Gastroesophageal sphincter (tissue), 3 donors: ENCODE data around the gene CFAP100.

Source experiments
- CTCF ChIP-seq, 4 experiments: fragments of 200-600 bp in 2 of 4; fragments of 450-650 bp in 2 of 4; sonication (generic) in 1 of 4; IDR thresholded peaks; one replicate each; pipeline ENCODE4 v1.5.1; 2017 to 2019; ENCODE audit warnings: antibody characterized with exemption in 4 of 4, mild to moderate bottlenecking in 2 of 4, moderate library complexity in 2 of 4
- EP300 ChIP-seq: sonication (generic); formaldehyde crosslinking; IDR thresholded peaks from one replicate; pipeline ENCODE4 v1.6.1; 2017; ENCODE audit warnings: antibody characterized with exemption, mild to moderate bottlenecking

DNA sequence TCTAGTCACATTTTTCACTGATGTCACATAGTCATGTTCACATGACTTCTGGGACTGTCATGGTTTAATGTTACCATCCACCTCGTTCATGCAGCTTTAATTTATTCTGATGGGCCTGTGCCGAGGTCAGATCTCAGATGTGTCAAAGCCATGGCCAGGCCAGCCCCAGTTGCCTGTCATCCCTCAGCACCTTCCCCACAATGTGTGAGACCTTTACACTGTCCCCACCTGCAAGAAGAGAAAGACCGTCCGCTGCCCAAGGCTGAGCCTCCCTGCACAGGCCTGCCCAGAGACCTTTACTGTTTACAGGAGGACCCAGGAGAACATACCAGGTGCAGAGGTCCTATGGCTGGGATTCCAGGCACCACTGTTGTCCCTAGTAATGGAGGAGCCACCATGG, 24.7 kb upstream of the CFAP100 start:
- TF ChIP-seq CTCF (IDR thresholded peaks at IDR 0.05), result no peak
- TF ChIP-seq EP300, result no peak
